HCT116 (cell line): ENCODE results near the gene AIFM2.

Experiments used
- CTCF ChIP-seq, 3 experiments: fragments of 200-600 bp in 1 of 3; sonication (generic) in 1 of 3; IDR thresholded peaks in 2 of 3; conservative IDR thresholded peaks in 1 of 3; 2 replicates each; pipeline ENCODE4 v1.5.1; 2012 to 2017; ENCODE audit warnings: low read depth in 2 of 3, low read length in 2 of 3, antibody characterized with exemption in 1 of 3, borderline replicate concordance in 1 of 3, control low read depth in 1 of 3, mild to moderate bottlenecking in 1 of 3, mixed read lengths in 1 of 3, mixed run types in 1 of 3, moderate library complexity in 1 of 3; ENCODE audit not compliant: insufficient read depth in 1 of 3
- POLR2A ChIP-seq: IDR thresholded peaks from 2 replicates; pipeline ENCODE4 v1.7.0; 2011; ENCODE audit warnings: borderline replicate concordance; ENCODE audit not compliant: insufficient read depth, insufficient read length; ENCODE audit errors: extremely low read depth
- POLR2AphosphoS5 ChIP-seq: IDR thresholded peaks from 2 replicates; pipeline ENCODE4 v1.6.1; 2011; ENCODE audit warnings: mild to moderate bottlenecking, low read depth, low read length, moderate library complexity
- TCF7L2 ChIP-seq: IDR thresholded peaks from 2 replicates; pipeline ENCODE4 v1.7.0; 2011; ENCODE audit warnings: borderline replicate concordance, inconsistent platforms; ENCODE audit not compliant: insufficient read depth, insufficient read length; ENCODE audit errors: extremely low read depth
- ZNF274 ChIP-seq: fragments of 200-500 bp; sonication (Bioruptor generic); IDR thresholded peaks from 2 replicates; pipeline ENCODE4 v1.6.1; 2014; ENCODE audit warnings: mild to moderate bottlenecking, low read depth, low read length, inconsistent platforms

- TF ChIP-seq CTCF (IDR thresholded peaks at IDR 0.05 in 2 of 3, conservative IDR thresholded peaks at IDR 0.05 in 1 of 3; ENCODE audit: borderline replicate concordance in 1 of 3, insufficient read depth in 1 of 3, low read depth in 2 of 3, low read length in 2 of 3) (no peak), TCF7L2 (no peak), ZNF274 (no peak), POLR2A (no peak), POLR2AphosphoS5 (no peak)
Observed at GRCh38 chr10:70135684-70136083, 3.1 kb upstream of the AIFM2 start.
